HFF-Myc (cell line): Measurements from ENCODE around the gene ANK3.

Experiments
- DNase-seq: peaks from one replicate; pipeline ENCODE4 v3.0.0-alpha.2; 2011; ENCODE audit warnings: low read depth; ENCODE audit errors: extremely low read depth
- H3K4me3 ChIP-seq: replicated peaks from 2 replicates; pipeline ENCODE4 v1.5.1; 2011; ENCODE audit warnings: low read depth, mild to moderate bottlenecking, control low read depth, low read length
- TF ChIP-seq, protein P1 (sequence below): IDR thresholded peaks from 2 replicates; pipeline ENCODE4 v1.5.1; 2012; ENCODE audit warnings: mild to moderate bottlenecking, low read depth, low read length, control low read depth; ENCODE audit errors: missing control alignments

Gene ANK3

DNA sequence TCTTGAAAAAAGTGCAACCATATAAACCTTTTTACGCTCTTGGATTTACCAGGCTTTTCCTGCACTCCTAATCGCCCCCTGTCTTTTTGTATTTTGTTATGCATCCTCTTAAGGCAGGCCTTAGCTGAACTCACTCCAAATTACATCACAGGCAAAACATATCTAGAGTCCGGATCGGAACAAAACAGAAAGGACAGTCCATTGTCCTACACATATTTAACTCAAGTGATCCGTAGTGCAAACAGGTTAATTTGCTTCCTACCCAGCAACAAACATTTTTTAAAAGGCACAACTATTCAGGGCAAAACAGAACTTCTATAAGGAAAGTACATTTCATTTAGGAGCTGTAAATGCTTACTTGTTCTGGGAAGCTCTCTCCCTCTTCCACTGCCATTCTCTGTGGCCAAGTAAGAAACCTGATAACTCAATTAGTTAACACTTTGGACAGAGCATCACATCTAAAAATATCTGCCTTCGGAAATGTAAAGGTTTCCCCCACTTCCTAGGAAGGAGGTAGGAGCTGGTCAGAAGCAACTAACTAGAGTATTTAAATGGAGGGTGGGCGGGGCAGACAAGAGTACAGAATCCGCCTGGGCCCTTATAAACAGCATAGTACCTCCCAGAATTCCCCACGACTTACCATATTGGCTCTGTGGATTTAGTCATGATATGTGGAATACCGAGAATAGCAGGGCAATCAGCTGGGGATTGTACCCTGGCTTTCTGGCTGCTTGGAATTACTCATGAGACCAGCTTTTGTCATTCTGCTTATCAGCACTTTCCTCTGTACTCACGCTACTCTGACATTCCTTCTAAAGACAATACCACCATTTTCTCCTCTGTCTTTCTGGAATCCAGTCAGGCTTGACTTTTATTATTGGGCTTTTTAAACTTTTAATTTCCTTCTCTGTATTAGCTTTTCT, 89.5 kb downstream of the ANK3 start:
- H3K4me3 ChIP-seq = no peak overlapping the region
- no peak for DNase-seq
- TF ChIP-seq, protein P1, sequence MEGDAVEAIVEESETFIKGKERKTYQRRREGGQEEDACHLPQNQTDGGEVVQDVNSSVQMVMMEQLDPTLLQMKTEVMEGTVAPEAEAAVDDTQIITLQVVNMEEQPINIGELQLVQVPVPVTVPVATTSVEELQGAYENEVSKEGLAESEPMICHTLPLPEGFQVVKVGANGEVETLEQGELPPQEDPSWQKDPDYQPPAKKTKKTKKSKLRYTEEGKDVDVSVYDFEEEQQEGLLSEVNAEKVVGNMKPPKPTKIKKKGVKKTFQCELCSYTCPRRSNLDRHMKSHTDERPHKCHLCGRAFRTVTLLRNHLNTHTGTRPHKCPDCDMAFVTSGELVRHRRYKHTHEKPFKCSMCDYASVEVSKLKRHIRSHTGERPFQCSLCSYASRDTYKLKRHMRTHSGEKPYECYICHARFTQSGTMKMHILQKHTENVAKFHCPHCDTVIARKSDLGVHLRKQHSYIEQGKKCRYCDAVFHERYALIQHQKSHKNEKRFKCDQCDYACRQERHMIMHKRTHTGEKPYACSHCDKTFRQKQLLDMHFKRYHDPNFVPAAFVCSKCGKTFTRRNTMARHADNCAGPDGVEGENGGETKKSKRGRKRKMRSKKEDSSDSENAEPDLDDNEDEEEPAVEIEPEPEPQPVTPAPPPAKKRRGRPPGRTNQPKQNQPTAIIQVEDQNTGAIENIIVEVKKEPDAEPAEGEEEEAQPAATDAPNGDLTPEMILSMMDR = no peak

DNA sequence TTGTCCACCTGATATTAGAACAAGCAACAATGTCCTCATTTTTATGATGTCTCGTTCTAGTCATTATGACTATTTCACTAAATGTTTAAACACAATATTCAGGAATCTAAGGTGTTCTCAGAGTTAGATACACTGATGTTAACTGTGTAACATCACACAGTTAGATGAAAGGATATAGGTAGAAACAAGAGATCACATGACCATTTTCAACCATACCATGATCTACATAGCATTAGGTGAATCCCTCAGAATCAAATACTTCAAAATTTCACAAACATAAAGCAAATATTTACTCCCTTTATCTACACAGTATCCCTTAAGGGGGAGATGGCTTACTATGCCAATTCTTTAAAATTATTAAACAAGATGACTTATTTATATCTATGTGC, 90.3 kb downstream of the ANK3 start:
- no peak for DNase-seq
- TF ChIP-seq, protein P1 = no peak
- no peak overlapping the region for H3K4me3 ChIP-seq

DNA sequence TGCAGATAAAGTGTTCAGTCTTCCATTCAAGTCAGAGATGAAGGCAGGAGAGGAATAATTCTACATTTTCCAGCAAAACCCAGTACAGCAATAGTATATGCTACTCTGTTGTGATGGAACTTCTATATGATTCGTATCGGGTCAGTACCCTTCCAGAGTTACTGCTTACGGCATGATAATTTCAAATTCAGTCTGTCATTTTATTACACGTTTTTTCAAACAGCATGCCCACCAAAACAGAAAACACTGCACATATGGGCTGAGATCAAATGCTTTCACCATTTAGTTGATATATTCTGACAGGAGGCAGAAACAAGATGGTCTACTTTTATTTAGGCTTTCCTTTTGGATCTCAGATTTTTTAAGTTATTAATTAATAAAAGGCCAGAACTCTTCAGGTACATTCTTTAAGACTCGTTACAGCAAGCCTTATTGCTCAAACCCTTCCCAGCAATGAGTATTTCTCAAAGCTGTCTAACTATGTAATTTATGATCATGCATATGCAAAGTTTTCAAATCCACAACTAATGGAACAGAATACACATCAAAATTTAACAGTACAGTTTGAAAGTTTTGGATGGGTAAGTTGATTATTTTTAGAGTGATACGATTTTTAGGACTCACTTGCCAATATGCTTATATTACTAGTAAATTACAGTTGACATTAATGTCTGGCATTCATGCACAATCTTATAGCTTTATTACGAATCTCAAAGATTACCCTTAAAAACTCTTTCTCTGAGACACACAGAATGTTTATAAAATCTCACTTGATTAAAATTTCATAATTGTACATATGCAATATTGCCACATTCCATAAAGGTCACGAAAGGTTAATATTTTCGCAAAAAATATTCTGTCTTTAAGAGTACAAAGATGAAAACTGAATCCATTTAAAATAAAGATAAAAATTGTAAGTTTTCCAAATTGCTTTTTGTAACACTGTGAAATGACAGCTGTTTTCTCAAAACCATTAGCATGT, 91.0 kb downstream of the ANK3 start:
- H3K4me3 ChIP-seq = no peak overlapping the region
- TF ChIP-seq, protein P1 = no peak
- DNase-seq = no peak

DNA sequence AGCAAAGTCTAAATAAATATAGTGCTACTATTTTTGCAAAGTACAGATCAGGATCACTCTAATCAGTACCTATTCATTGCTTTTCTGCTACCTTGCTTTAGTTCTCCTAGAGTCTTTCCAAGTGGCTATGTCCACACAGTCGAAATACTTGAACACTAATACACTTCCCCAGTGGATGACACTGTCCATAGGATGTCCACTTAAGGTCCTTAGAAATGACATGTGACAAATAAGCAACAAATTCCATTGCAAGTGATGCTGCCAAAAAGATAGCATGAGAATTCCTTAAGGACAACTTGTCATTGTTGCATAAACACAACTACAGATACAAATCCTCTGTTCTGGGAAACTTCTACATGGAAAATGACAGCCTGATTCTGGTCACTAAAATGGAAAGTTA, 93.6 kb downstream of the ANK3 start:
- TF ChIP-seq, protein P1 = no peak
- no peak for DNase-seq
- no peak overlapping the region for H3K4me3 ChIP-seq

DNA sequence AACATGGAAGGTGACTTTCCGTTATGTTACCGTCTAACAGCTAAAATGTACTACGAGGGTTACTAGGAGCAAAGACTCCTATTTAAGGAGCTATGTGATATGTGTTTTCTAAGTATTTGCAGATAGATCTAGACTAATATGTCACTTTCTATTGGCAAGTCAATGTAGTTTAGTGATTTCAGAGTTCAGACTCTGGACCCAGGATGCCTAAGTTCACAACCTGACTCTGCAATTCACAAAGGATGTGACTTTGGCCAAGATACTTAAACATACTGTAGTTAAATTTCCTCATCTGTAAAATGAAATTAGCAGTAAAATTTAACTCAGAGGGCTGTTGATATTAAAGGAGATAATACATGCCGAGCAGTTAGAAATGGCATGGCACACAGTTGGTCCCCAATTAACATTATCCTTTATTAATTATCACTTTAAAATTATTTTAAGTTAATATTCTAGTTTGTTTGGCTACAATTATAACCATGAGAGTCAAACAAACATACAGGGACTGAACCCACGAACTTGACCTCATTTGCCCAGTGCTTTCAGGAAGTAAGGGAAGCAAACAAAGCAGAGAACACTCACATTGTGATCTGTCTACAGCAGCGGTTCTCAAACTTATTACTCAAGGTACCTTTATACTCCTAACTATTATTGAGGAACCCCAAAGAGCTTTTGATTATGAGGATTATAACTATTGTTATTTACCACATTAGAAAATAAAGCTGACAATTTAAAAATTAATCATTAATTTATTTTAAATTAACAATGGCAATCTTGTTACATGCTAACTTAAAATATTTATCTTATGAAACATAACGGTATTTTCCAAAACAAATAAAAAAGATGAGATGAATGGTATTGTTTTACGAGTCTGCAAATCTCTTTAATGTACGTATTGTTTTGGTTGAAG, 94.4 kb downstream of the ANK3 start:
- TF ChIP-seq, protein P1 = no peak
- no peak overlapping the region for H3K4me3 ChIP-seq
- DNase-seq = no peak
